Activated CD8-positive, alpha-beta memory T cell treated with anti-CD3 and anti-CD28 coated beads for 24 hours (primary cell): Measurements from ENCODE around the gene DNASE1L1.

ENCODE experiments used
- DNase-seq: peaks from one replicate; pipeline ENCODE4 v3.0.0-alpha.2; 2020

The DNASE1L1 gene

GRCh38 chrX:154380787-154381186 is 28.3 kb downstream of the DNASE1L1 start:
- DNase-seq: no peak

DNA sequence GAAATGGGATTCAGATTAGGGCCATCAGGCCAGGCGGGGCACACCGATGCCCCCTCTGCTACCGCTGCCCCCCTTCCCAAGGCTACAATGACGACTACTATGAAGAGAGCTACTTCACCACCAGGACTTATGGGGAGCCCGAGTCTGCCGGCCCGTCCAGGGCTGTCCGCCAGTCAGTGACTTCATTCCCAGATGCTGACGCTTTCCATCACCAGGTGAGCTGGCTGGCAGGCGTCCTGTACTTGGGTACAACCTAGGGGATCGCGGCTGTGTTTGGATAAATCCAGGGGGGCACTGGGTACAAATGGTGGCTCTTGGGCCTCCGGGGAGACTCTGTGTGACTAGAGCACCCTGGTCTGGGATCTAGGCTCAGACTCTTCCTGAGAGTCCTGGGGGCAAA is 28.9 kb downstream of the DNASE1L1 start:
- DNase-seq: no peak

DNA sequence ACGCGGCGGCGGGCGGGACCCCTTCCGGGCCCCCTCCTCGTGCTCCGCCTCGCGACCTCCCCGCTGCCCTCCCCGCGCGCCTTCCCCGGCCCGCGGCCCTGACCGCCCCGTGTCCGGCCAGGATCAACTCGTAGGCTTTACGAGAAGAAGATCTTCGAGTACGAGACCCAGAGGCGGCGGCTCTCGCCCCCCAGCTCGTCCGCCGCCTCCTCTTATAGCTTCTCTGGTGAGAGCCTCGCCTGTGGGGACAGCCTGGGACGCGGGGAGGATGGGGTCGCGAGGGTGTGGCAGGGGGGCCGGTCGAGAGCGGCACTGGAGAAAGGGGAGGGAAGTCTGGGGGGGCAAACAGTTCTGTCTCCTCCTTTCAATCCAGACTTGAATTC is 29.5 kb downstream of the DNASE1L1 start:
- DNase-seq: no peak

DNA sequence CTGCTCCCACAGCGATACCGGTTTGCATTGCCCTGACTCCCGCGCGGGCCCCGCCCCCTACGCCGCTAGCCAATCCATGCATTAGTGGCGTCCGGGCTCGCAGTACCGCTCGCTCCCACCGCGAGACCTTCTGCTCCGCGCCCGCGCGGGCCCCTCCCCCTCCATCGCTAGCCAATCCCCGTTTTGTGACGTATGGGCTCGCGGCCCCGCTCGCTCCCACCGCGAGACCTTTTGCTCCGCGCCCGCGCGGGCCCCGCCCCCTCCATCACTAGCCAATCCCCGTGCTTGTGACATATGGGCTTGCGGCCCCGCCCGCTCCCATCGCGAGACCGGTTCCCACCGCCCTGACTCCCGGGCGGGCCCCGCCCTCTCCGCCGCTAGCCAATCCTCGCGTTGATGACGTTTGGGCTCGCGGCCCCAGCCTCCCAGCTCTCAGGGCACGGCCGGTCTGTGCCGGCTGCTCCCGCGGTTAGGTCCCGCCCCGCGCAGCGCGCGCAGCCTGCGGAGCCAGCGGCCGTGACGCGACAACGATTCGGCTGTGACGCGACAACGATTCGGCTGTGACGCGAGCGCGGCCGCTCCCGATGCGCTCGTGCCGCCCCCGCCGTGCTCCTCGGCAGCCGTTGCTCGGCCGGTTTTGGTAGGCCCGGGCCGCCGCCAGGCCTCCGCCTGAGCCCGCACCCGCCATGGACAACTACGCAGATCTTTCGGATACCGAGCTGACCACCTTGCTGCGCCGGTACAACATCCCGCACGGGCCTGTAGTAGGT is 30.1 kb downstream of the DNASE1L1 start, which contains the start of gene EMD:
Gene EMD, plus strand, starts transcription at position 497 of the 770 bp plus-strand sequence. Its CDS starts 190 bp downstream, at position 687.
- DNase-seq: peak; percentile 94

GRCh38 chrX:154378059-154378798 is 30.8 kb downstream of the DNASE1L1 start:
- no peak for DNase-seq

DNA sequence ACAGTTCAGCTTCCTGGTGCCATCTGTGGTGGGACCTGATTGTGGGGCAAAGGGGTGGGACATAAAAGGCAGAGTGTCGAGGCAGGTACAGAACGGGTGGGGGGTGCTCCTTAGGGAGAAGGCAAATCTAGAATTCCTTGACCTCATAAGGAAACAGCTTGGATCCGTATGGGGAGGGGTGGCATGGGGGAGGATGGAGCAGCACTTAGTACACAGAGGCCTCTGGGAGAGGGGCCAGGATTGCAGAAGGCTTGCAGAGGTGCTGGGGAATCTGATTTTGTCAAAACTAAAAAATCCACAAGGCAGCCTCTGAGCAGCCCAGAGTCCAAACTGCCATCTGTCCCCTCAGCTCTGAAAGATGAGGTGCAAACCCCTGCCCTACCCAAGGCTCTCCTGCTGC is 32.3 kb downstream of the DNASE1L1 start:
- no peak for DNase-seq

DNA sequence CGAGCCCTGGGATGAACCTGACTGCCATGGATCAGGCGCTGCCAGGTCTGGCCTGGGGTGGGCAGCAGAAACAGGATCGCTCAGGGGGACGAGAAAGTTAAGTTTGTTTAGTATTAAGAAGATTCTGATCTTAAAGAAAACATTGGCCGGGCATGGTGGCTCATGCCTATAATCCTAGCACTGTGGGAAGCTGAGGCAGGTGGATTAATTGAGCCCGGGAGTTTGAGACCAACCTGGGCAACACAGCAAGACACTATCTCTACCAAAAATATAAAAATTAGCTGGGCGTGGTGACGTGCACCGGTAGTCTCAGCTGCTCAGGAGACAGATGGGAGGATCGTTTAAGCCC is 33.9 kb downstream of the DNASE1L1 start:
- DNase-seq: no peak

- DNase-seq: no peak
Measured at GRCh38 chrX:154374313-154375155, 34.5 kb downstream of the DNASE1L1 start, which contains the start of gene FLNA. FLNA (minus strand) TSS chrX:154374634; CDS start chrX:154371245, 3,389 bp downstream.

GRCh38 chrX:154373340-154374306 is 35.4 kb downstream of the DNASE1L1 start:
- DNase-seq: no peak

DNA sequence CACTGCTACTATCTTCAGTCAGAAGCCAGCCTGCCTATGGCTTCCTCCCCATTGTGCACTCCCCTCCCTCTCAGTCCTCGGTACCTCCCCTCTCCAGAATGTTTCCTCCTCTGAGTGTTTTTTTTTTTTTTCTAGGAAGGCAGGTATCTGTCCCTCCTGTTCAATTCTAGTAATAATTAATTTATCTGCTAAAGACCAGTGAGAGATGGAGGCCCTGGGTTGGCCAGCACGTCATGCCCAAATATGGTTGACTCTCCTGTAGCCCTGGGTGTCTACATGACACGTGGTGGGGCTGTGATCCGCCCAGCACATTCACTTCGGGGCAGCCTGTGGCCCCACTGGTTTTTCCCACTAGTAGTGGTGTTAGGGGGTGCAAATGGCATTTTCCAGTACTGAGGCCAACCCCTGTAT is 36.4 kb downstream of the DNASE1L1 start:
- DNase-seq: no peak

- no peak for DNase-seq
Measured at GRCh38 chrX:154371789-154372300, 37.2 kb downstream of the DNASE1L1 start.

DNA sequence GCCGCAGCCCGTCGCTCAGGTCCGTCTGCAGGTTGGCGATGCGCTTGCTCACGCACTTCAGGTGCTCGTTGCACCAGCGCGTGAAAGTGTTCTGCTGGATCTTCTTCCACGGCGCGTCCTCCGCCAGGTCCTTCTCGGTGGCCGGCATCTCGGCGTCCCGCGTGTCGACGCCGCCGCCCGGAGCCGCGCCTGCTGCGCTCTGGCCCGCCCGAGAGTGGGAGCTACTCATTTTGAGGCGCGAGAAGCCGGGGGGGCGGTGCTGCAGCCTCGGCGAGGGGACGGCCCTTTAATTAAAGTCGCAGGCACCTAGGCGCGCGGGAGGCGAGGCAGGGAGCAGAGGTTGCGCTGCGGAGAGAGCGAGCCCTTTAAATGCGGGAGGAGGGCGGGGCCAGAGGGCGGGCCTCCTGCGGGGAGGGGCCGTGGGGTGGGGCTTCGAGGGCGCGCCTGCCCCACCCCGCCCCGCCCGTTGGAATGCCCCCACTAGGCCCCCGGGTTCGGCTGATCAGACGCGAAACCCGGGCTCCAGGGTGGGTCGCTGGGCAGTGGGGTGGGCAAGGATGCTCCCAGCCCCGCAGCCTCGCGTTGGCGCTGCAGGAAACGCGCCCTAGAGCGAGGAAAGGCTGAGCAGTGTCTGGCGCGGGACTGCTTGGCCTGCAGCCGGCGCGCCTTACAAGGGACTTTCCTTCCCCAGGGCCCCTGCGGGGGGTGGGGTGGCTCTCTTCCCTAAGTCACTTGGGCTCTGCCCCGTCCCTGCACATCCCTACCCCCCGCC is 37.9 kb downstream of the DNASE1L1 start:
- peak; percentile 93 for DNase-seq

DNA sequence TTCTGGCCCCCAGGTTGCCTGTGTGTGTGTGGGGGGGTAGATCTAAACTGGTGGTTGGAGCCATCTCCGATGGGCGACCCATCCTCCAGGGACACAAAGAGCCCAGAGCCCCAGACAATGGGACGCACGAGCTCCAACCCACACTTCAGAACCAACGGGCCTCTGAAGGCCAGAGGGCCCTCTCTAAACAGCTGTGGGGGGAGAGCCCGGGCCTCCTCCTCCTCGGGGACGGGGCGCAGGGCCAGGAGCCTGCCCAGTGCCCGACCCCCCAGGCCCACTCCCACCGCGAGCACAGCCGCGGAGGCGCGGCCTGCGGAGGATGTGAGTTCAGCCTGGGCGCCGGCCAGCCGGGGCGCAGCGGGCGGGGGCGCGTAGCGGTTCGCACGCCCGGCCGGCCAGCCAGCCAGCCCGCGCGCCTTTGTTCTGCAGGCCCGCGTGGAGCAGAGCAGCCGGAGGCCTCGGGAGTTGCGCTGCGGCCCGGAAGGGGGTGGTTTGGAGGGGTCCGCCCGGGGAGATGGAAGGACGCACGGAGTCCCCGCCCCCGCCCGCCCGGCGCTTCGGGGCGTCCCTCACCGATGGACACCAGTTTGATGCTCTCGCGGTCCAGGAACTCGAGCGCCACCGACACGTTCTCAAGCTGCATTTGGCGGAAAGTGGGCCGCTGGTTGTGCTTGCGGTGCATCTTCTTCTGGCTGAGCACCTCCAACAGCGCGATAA is 38.6 kb downstream of the DNASE1L1 start:
- DNase-seq: peak; percentile 71

- peak; percentile 86 for DNase-seq
Measured at GRCh38 chrX:154369449-154370299, 39.4 kb downstream of the DNASE1L1 start.

- peak; percentile 93 for DNase-seq
Measured at GRCh38 chrX:154368630-154369448, 40.2 kb downstream of the DNASE1L1 start.

GRCh38 chrX:154367474-154368308 is 41.4 kb downstream of the DNASE1L1 start:
- no peak for DNase-seq

GRCh38 chrX:154366666-154367055 is 42.4 kb downstream of the DNASE1L1 start:
- no peak for DNase-seq
